SK-N-MC (cell line): ENCODE data around the gene NPIPA1.
"Not testable (repeated sequence)": the region's sequence is repeated elsewhere in the genome, so short reads cannot be mapped to it uniquely, and the experiment has no call there.

Experiments used
- EZH2 ChIP-seq: fragments of 200-600 bp; sonication (generic); IDR thresholded peaks from one replicate; pipeline ENCODE4 v1.6.1; 2017; ENCODE audit warnings: antibody characterized with exemption
- FOXP2 ChIP-seq: optimal IDR thresholded peaks from 2 replicates; pipeline ENCODE3; 2011; ENCODE audit warnings: mild to moderate bottlenecking, moderate library complexity; ENCODE audit not compliant: insufficient read depth; ENCODE audit errors: extremely low read length, control extremely low read depth
- POLR2AphosphoS5 ChIP-seq: IDR thresholded peaks from 2 replicates; pipeline ENCODE4 v1.6.1; 2012; ENCODE audit warnings: mild to moderate bottlenecking, low read depth, low read length, borderline replicate concordance

- TF ChIP-seq EZH2, POLR2AphosphoS5, FOXP2: not testable (repeated sequence)
Measured at GRCh38 chr16:14981234-14981633, 44.0 kb downstream of the NPIPA1 start.
